IMR-90 (cell line): ENCODE results near the gene MEIOB. TPM values are rescaled to one million over a fixed set of nuclear protein-coding genes. Genes with fewer than 3 reads are reported as not detected.

Source experiments
- ATAC-seq: fragments of 200-7000 bp; cut with Tn5 transposase; 2 replicates; pipeline ENCODE4 v1.9.1; 2020; ENCODE audit warnings: low read depth, mild to moderate bottlenecking, moderate library complexity
- BruUV-seq: library from RNA; stranded (reverse); fragments of 400-500 nt; replicated peaks from 2 replicates; lab custom pipeline; 2021; lab: Mats Ljungman, UMichigan
- CTCF ChIA-PET: fragments of 300-600 bp; formaldehyde crosslinking; extraction: SDS; loops from one replicate; lab custom pipeline; 2021; ENCODE audit warnings: antibody characterized with exemption; lab: Yijun Ruan, JAX
- POLR2A ChIA-PET: fragments of 300-600 bp; sonication (Branson Sonifier 250); formaldehyde crosslinking; loops from one replicate; lab custom pipeline; 2022; ENCODE audit warnings: antibody characterized with exemption; ENCODE audit not compliant: unreplicated experiment; lab: Charles Lee
- DNase-seq: peaks from one replicate; pipeline ENCODE4 v3.0.0; 2013
- H2AFZ ChIP-seq: replicated peaks from 2 replicates; pipeline ENCODE3; 2013; ENCODE audit warnings: low read length, mild to moderate bottlenecking; ENCODE audit not compliant: poor library complexity
- H2AK5ac ChIP-seq: 2 replicates; pipeline ENCODE4 v1.6.1; 2013; ENCODE audit warnings: low read depth, low read length, inconsistent platforms
- H2AK9ac ChIP-seq: replicated peaks from 2 replicates; pipeline ENCODE3; 2013; ENCODE audit warnings: mild to moderate bottlenecking, low read depth, low read length, moderate library complexity; ENCODE audit not compliant: poor library complexity
- H2BK120ac ChIP-seq: 2 replicates; pipeline ENCODE4 v1.6.1; 2013; ENCODE audit warnings: low read depth, low read length, inconsistent platforms
- H2BK15ac ChIP-seq: 3 replicates; pipeline ENCODE4 v1.6.1; 2013; ENCODE audit warnings: low read depth, low read length, inconsistent platforms
- H2BK20ac ChIP-seq: 2 replicates; pipeline ENCODE4 v1.6.1; 2013; ENCODE audit warnings: low read depth, mild to moderate bottlenecking, inconsistent platforms, low read length, moderate library complexity
- H2BK5ac ChIP-seq: 2 replicates; pipeline ENCODE4 v1.6.1; 2013; ENCODE audit warnings: mild to moderate bottlenecking, low read depth, low read length, inconsistent platforms; ENCODE audit not compliant: poor library complexity, severe bottlenecking
- H3K14ac ChIP-seq: replicated peaks from 2 replicates; pipeline ENCODE4 v1.6.1; 2013; ENCODE audit warnings: low read depth, low read length, inconsistent platforms
- H3K18ac ChIP-seq: 2 replicates; pipeline ENCODE4 v1.6.1; 2013; ENCODE audit warnings: low read depth, low read length, control low read depth
- H3K23ac ChIP-seq: 2 replicates; pipeline ENCODE4 v1.6.1; 2013; ENCODE audit warnings: low read depth, low read length, inconsistent platforms
- H3K27ac ChIP-seq: 2 replicates; pipeline ENCODE4 v1.5.1; 2013; ENCODE audit warnings: mild to moderate bottlenecking, control low read depth, low read length; ENCODE audit not compliant: insufficient read depth
- H3K27me3 ChIP-seq: 2 replicates; pipeline ENCODE4 v1.6.1; 2013; ENCODE audit warnings: low read length; ENCODE audit not compliant: control insufficient read depth, insufficient read depth
- H3K36me3 ChIP-seq: 2 replicates; pipeline ENCODE4 v1.6.1; 2013; ENCODE audit warnings: low read length, mixed read lengths; ENCODE audit not compliant: control insufficient read depth, insufficient read depth
- H3K4ac ChIP-seq: 2 replicates; pipeline ENCODE4 v1.6.1; 2013; ENCODE audit warnings: low read depth, low read length, inconsistent platforms
- H3K4me1 ChIP-seq: 2 replicates; pipeline ENCODE4 v1.6.1; 2013; ENCODE audit warnings: low read length, mixed read lengths; ENCODE audit not compliant: control insufficient read depth, insufficient read depth
- H3K4me2 ChIP-seq: 2 replicates; pipeline ENCODE4 v1.6.1; 2013; ENCODE audit warnings: low read depth, mild to moderate bottlenecking, control low read depth, low read length, moderate library complexity
- H3K4me3 ChIP-seq: 2 replicates; pipeline ENCODE4 v1.5.1; 2013; ENCODE audit warnings: low read depth, mild to moderate bottlenecking, control low read depth, low read length, moderate library complexity; ENCODE audit not compliant: insufficient read depth
- H3K56ac ChIP-seq: 2 replicates; pipeline ENCODE4 v1.6.1; 2013; ENCODE audit warnings: low read length, inconsistent platforms; ENCODE audit not compliant: insufficient read depth; ENCODE audit errors: extremely low read depth
- H3K79me1 ChIP-seq, 2 experiments: 2 replicates each; pipeline ENCODE4 v1.6.1; 2013; ENCODE audit warnings: low read length in 2 of 2, inconsistent platforms in 1 of 2, low read depth in 1 of 2
- H3K9ac ChIP-seq: 2 replicates; pipeline ENCODE4 v1.6.1; 2013; ENCODE audit warnings: low read depth, low read length, control low read depth
- H3K9me1 ChIP-seq: 2 replicates; pipeline ENCODE4 v1.6.1; 2013; ENCODE audit warnings: low read length, inconsistent platforms; ENCODE audit not compliant: insufficient read depth
- H3K9me3 ChIP-seq: 2 replicates; pipeline ENCODE4 v1.6.1; 2013; ENCODE audit warnings: low read length; ENCODE audit not compliant: control insufficient read depth, insufficient read depth
- H4K20me1 ChIP-seq: 2 replicates; pipeline ENCODE4 v1.6.1; 2013; ENCODE audit warnings: low read length, inconsistent platforms; ENCODE audit not compliant: insufficient read depth
- H4K5ac ChIP-seq: 2 replicates; pipeline ENCODE4 v1.6.1; 2013; ENCODE audit warnings: mild to moderate bottlenecking, low read depth, low read length, control low read depth
- H4K8ac ChIP-seq, 2 experiments: 2 replicates each; pipeline ENCODE4 v1.6.1; 2013; ENCODE audit warnings: low read depth in 2 of 2, low read length in 2 of 2, control low read depth in 1 of 2, inconsistent platforms in 1 of 2
- H4K91ac ChIP-seq: 2 replicates; pipeline ENCODE4 v1.6.1; 2013; ENCODE audit warnings: low read depth, low read length, inconsistent platforms; ENCODE audit not compliant: insufficient read depth
- MAFK ChIP-seq: IDR thresholded peaks from 2 replicates; pipeline ENCODE4 v1.6.1; 2012; ENCODE audit warnings: low read depth, low read length, improper control_type of control experiment
- MXI1 ChIP-seq: IDR thresholded peaks from 2 replicates; pipeline ENCODE4 v1.6.1; 2012; ENCODE audit warnings: low read depth, mild to moderate bottlenecking, low read length, moderate library complexity, borderline replicate concordance
- RCOR1 ChIP-seq: IDR thresholded peaks from 2 replicates; pipeline ENCODE4 v1.6.1; 2012; ENCODE audit warnings: mild to moderate bottlenecking, low read length, improper control_type of control experiment; ENCODE audit not compliant: insufficient replicate concordance
- USF2 ChIP-seq: fragments of 150-350 bp; IDR thresholded peaks from 2 replicates; pipeline ENCODE4 v1.6.1; 2017; ENCODE audit warnings: mild to moderate bottlenecking, antibody characterized with exemption, low read length, low read depth
- WGBS, 2 experiments: methylation state at CpG; one replicate each; pipeline versions ENCODE4 v1.1.5 to v1.1.7; 2013; ENCODE audit warnings: missing lambda C conversion rate in 2 of 2; ENCODE audit not compliant: insufficient read length in 1 of 2; ENCODE audit errors: extremely low coverage in 2 of 2; 5-methylcytosine and 5-hydroxymethylcytosine counted together
- dilution Hi-C: fragments of 300-500 bp; cut with HindIII; formaldehyde crosslinking; loops from one replicate; pipeline ENCODE4 v1.14.3; 2018; ENCODE audit warnings: low sequenced_read_pairs; ENCODE audit not compliant: unreplicated experiment
- in situ Hi-C: fragments of 300-500 bp; cut with MboI; formaldehyde crosslinking; loops from 3 replicates; pipeline ENCODE4 v1.14.3; 2019; ENCODE audit warnings: low sequenced_read_pairs, inconsistent platforms, mixed read lengths
- intact Hi-C: fragments of 100-400 bp; cut with micrococcal nuclease; formaldehyde crosslinking; loops from 2 replicates; pipeline ENCODE4 v1.10.0; 2022
- polyA plus RNA-seq, 3 experiments: library from polyadenylated mRNA; depleted of rRNA; stranded (reverse); fragments of >200 nt; gene quantifications; 2 replicates each; pipeline ENCODE4 v1.2.3, GENCODE V29; 2012; ENCODE audit warnings: low replicate concordance in 1 of 3
- total RNA-seq: library from RNA; depleted of rRNA; stranded (reverse); fragments of >200 nt; gene quantifications from 2 replicates; pipeline ENCODE4 v1.2.3, GENCODE V29; 2012
- TF ChIP-seq, protein P1 (sequence below): fragments of 150-350 bp; IDR thresholded peaks from 2 replicates; pipeline ENCODE4 v1.6.1; 2016; ENCODE audit warnings: low read depth, mild to moderate bottlenecking, low read length, moderate library complexity, borderline replicate concordance

Gene MEIOB
- total and polyA plus RNA-seq, 2 of the 4 experiments (the other 2 are of a cell fraction), result 0.14 TPM; not detected in 1

DNA sequence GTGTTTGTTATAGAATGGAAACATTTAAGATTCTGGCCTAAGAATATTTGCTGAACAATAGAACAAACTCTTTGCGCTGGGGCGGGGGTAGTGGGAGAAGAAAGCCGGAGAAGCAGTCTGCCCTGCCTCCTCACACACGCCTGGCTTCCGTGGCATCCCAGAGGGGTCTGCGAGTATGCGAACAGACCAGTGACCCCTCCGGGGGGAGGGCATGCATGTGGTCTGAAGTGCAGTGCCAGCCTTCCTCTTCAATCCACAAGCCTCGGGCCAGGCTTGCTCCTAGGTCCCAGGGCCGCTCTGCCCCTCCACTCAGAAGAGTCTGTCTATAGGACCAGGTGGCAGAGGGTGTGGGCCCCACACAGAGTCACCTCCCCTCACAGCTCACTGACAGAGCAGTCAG is 64.3 kb downstream of the MEIOB start:
- Histone ChIP-seq H2BK20ac (no peak overlapping the region), H4K91ac (no peak overlapping the region), H3K27ac (no peak overlapping the region), H3K14ac (no peak overlapping the region), H3K4ac (no peak overlapping the region), H2BK5ac (no peak overlapping the region), H3K23ac (no peak overlapping the region), H3K56ac (no peak overlapping the region), H4K8ac (no peak overlapping the region), H2AFZ (no peak overlapping the region), H4K20me1 (no peaks in the 10 kb centered on the region), H2AK5ac (no peak overlapping the region), H3K9me1 (no peaks in the 10 kb centered on the region), H3K36me3 (peaks cover 19% of the 10 kb centered on the region; the same call in 1 of the 2 replicates), H3K79me1 (0 out of 4 replicates have a peak, but pooled peaks cover 0 to 2% of the 10 kb centered on the region in 2 experiments), H3K9me3 (no peaks in the 10 kb centered on the region), H3K4me2 (no peak overlapping the region), H3K18ac (no peak overlapping the region), H3K4me3 (no peak overlapping the region), H4K5ac (no peak overlapping the region), H2BK120ac (no peak overlapping the region), H3K9ac (no peak overlapping the region), H3K4me1 (no peaks in the 10 kb centered on the region), H2BK15ac (no peak overlapping the region), H3K27me3 (no peaks in the 10 kb centered on the region), H2AK9ac (no peak overlapping the region)
- WGBS, 2 experiments, result 87% methylated on average over 6 of the region's 10 CpGs; no CpG with 5 or more reads in 1 of the 2 experiments
- ChIA-PET CTCF (no interaction called here), POLR2A (no interaction called here)
- ATAC-seq (no peak), DNase-seq (no peak)
- no TSS peak for BruUV-seq
- intact Hi-C loops (no loop called here), dilution Hi-C loops (no loop called here), in situ Hi-C loops (no loop called here)
- TF ChIP-seq USF2, result no peak
- TF ChIP-seq MAFK, result no peak
- TF ChIP-seq, protein P1, sequence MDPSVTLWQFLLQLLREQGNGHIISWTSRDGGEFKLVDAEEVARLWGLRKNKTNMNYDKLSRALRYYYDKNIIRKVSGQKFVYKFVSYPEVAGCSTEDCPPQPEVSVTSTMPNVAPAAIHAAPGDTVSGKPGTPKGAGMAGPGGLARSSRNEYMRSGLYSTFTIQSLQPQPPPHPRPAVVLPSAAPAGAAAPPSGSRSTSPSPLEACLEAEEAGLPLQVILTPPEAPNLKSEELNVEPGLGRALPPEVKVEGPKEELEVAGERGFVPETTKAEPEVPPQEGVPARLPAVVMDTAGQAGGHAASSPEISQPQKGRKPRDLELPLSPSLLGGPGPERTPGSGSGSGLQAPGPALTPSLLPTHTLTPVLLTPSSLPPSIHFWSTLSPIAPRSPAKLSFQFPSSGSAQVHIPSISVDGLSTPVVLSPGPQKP, result no peak
- no peak for TF ChIP-seq RCOR1
- TF ChIP-seq MXI1, result no peak
